ENCODE measurements around the gene FXYD7.

Gene FXYD7

GRCh38 chr19:35112995-35113688, 29.9 kb upstream of the FXYD7 start:
- Histone ChIP-seq H3K27ac (ENCODE audit: extremely low read depth, low read depth, low read length) (no peak overlapping the region), H3K9me3 (ENCODE audit: control insufficient read depth, insufficient read depth, low read depth, low read length) (no peaks in the 10 kb centered on the region), H3K4me3 (ENCODE audit: low read depth, low read length) (no peak overlapping the region), H3K36me3 (ENCODE audit: control insufficient read depth in 2 of 2, insufficient read depth in 1 of 2, low read length in 2 of 2) (no peaks in the 10 kb centered on the region; a peak in 1 of 3 replicates), H3K4me1 (ENCODE audit: control insufficient read depth, insufficient read depth, low read length) (peaks cover 2% of the 10 kb centered on the region; the same call in 1 of the 2 replicates)
- ChIA-PET CTCF (interaction anchor here (0.8 to 3.2 kb wide), 4 partner anchors 22 to 129 kb away, joined by 4 to 29 read pairs (median 21); partner anchors contain the start of gene LGI4), POLR2A (interaction anchor here (0.7 kb wide), 1 partner anchor 15 kb away, joined by 3 read pairs; no protein-coding TSS in a partner anchor)
- TF ChIP-seq ZNF548 (tag by site-specific recombination; IDR thresholded peaks at IDR 0.05) (no peak), OSR2 (tag by site-specific recombination; IDR thresholded peaks at IDR 0.05) (0 out of 2 replicates have a peak, but pooled peaks have one; percentile 36), ZBTB21 (tag by site-specific recombination; IDR thresholded peaks at IDR 0.05) (0 out of 2 replicates have a peak, but pooled peaks have one; percentile 13), ZFP37 (tag by site-specific recombination; IDR thresholded peaks at IDR 0.05) (no peak), ATF2 (tag by site-specific recombination; IDR thresholded peaks at IDR 0.05; ENCODE audit: low read depth) (0 out of 2 replicates have a peak, but pooled peaks have one; percentile 31), MZF1 (tag by site-specific recombination; IDR thresholded peaks at IDR 0.05; ENCODE audit: borderline replicate concordance) (no peak)

GRCh38 chr19:35114353-35115176, 28.5 kb upstream of the FXYD7 start:
- H3K4me3 ChIP-seq (ENCODE audit: low read depth, low read length): peak overlapping the region; percentile 7
- POLR2A ChIA-PET: interaction anchor here (0.5 to 1.0 kb wide), 5 partner anchors 10 to 160 kb away, joined by 3 to 5 read pairs (median 3); partner anchors contain the start of gene FXYD5
- CTCF ChIA-PET: interaction anchor here (0.6 to 6.9 kb wide), 60 partner anchors 8 to 394 kb away, joined by 3 to 101 read pairs (median 5); partner anchors contain the start of genes FXYD5, FXYD7, HAMP and LGI4
- no peak for TF ChIP-seq ZNF623 (tag by site-specific recombination; IDR thresholded peaks at IDR 0.05)
- peak; percentile 87 for TF ChIP-seq PATZ1 (tag by site-specific recombination; IDR thresholded peaks at IDR 0.05)
- peak; percentile 70; the same call in 1 of the 2 replicates for TF ChIP-seq ZNF692 (tag by site-specific recombination; IDR thresholded peaks at IDR 0.05)
- 0 out of 2 replicates have a peak, but pooled peaks have one; percentile 43 for TF ChIP-seq ZNF391 (tag by site-specific recombination; IDR thresholded peaks at IDR 0.05; ENCODE audit: borderline replicate concordance, low read depth)
- TF ChIP-seq RBAK (tag by site-specific recombination; IDR thresholded peaks at IDR 0.05): no peak
- TF ChIP-seq HOXD13 (CRISPR knock-in tag; IDR thresholded peaks at IDR 0.05; ENCODE audit: borderline replicate concordance): no peak
- peak; percentile 100 for TF ChIP-seq ZBTB7A (tag by site-specific recombination; IDR thresholded peaks at IDR 0.05; ENCODE audit: low read depth)
- TF ChIP-seq KLF9 (tag by site-specific recombination; IDR thresholded peaks at IDR 0.05; ENCODE audit: low read depth): peak; percentile 87
- TF ChIP-seq ZNF76 (tag by site-specific recombination; IDR thresholded peaks at IDR 0.05; ENCODE audit: borderline replicate concordance, low read depth): peak; percentile 77
- no peak for TF ChIP-seq ELK4 (IDR thresholded peaks at IDR 0.05; ENCODE audit: borderline replicate concordance, low read depth, low read length)
- TF ChIP-seq GLIS1 (tag by site-specific recombination; IDR thresholded peaks at IDR 0.05): peak; percentile 57
- no peak for TF ChIP-seq ZNF488 (tag by site-specific recombination; IDR thresholded peaks at IDR 0.05)
- peak; percentile 64 for TF ChIP-seq ZNF341 (tag by site-specific recombination; IDR thresholded peaks at IDR 0.05; ENCODE audit: low read depth)
- TF ChIP-seq ZNF645 (tag by site-specific recombination; IDR thresholded peaks at IDR 0.05): 0 out of 2 replicates have a peak, but pooled peaks have one; percentile 34
- TF ChIP-seq SP3 (tag by site-specific recombination; IDR thresholded peaks at IDR 0.05): peak; percentile 84
- peak; percentile 63; the same call in 1 of the 2 replicates for TF ChIP-seq ZNF660 (tag by site-specific recombination; IDR thresholded peaks at IDR 0.05)

More at GRCh38 chr19:35114353-35115176, 28.5 kb upstream of the FXYD7 start:
- H3K36me3 ChIP-seq (ENCODE audit: control insufficient read depth in 2 of 2, insufficient read depth in 1 of 2, low read length in 2 of 2): no peaks in the 10 kb centered on the region; a peak in 1 of 3 replicates
- no peak overlapping the region for H3K27ac ChIP-seq (ENCODE audit: extremely low read depth, low read depth, low read length)
- H3K4me1 ChIP-seq (ENCODE audit: control insufficient read depth, insufficient read depth, low read length): peaks cover 2% of the 10 kb centered on the region; the same call in 1 of the 2 replicates
- H3K9me3 ChIP-seq (ENCODE audit: control insufficient read depth, insufficient read depth, low read depth, low read length): no peaks in the 10 kb centered on the region
